T-helper 2 cell treated with Interferon-gamma antibody and Interleukin-4, amounts not matched to agents 5 μg/mL and 100 μg/mL, for 36 hours (primary cell): ENCODE results near the gene PHF19.

Experiments
- DNase-seq: peaks from one replicate; pipeline ENCODE4 v3.0.0; 2021; ENCODE audit warnings: low spot score
- H3K27ac Mint-ChIP-seq: one replicate; pipeline ENCODE4 v1.8.0; 2021; ENCODE audit warnings: mild to moderate bottlenecking, mixed read lengths
- H3K27me3 Mint-ChIP-seq: one replicate; pipeline ENCODE4 v1.8.0; 2021; ENCODE audit warnings: low read depth, mixed read lengths
- H3K36me3 Mint-ChIP-seq: one replicate; pipeline ENCODE4 v1.8.0; 2021; ENCODE audit warnings: low read depth, mixed read lengths
- H3K4me1 Mint-ChIP-seq: one replicate; pipeline ENCODE4 v1.8.0; 2021; ENCODE audit warnings: low read depth, mixed read lengths
- H3K4me3 Mint-ChIP-seq: one replicate; pipeline ENCODE4 v1.8.0; 2022; ENCODE audit warnings: mild to moderate bottlenecking, moderate library complexity, mixed read lengths
- H3K9me3 Mint-ChIP-seq: one replicate; pipeline ENCODE4 v1.8.0; 2021; ENCODE audit warnings: mixed read lengths

Gene PHF19

GRCh38 chr9:120876842-120877240 is at the start of gene PHF19:
Gene PHF19, minus strand, starts transcription at chr9:120877188. Its CDS starts 2,447 bp downstream, at chr9:120874741.
- Mint-ChIP-seq H3K36me3 (peaks cover 58% of the 10 kb centered on the region), H3K4me1 (peaks cover 71% of the 10 kb centered on the region), H3K4me3 (peak within 1 kb of the TSS; percentile 90), H3K27ac (peak within 1 kb of the TSS; percentile 93), H3K27me3 (no peaks in the 10 kb centered on the region), H3K9me3 (no peaks in the 10 kb centered on the region)
- no peak for DNase-seq

- peaks cover 57% of the 10 kb centered on the region for H3K36me3 Mint-ChIP-seq
- DNase-seq = no peak
- no peaks in the 10 kb centered on the region for H3K27me3 Mint-ChIP-seq
- peak within 1 kb of the TSS; percentile 92 for H3K27ac Mint-ChIP-seq
- H3K4me3 Mint-ChIP-seq = peak within 1 kb of the TSS; percentile 89
- H3K4me1 Mint-ChIP-seq = peaks cover 72% of the 10 kb centered on the region
- no peaks in the 10 kb centered on the region for H3K9me3 Mint-ChIP-seq
Observed at GRCh38 chr9:120926397-120926928, 49.5 kb upstream of the PHF19 start, which contains the start of gene TRAF1. Gene TRAF1, minus strand, starts transcription at chr9:120926796. Its CDS starts 721 bp downstream, at chr9:120926075.

GRCh38 chr9:120925535-120926396 is 48.8 kb upstream of the PHF19 start:
- H3K36me3 Mint-ChIP-seq = peaks cover 63% of the 10 kb centered on the region
- H3K27ac Mint-ChIP-seq = peak overlapping the region; percentile 92
- no peaks in the 10 kb centered on the region for H3K9me3 Mint-ChIP-seq
- H3K4me1 Mint-ChIP-seq = peaks cover 72% of the 10 kb centered on the region
- peak overlapping the region; percentile 89 for H3K4me3 Mint-ChIP-seq
- peak; percentile 91 for DNase-seq
- H3K27me3 Mint-ChIP-seq = no peaks in the 10 kb centered on the region

GRCh38 chr9:120924698-120925534 is 47.9 kb upstream of the PHF19 start:
- peak; percentile 57 for DNase-seq

GRCh38 chr9:120923620-120924328 is 46.8 kb upstream of the PHF19 start:
- Mint-ChIP-seq H3K4me3 (peak overlapping the region; percentile 89), H3K9me3 (no peaks in the 10 kb centered on the region), H3K27me3 (no peaks in the 10 kb centered on the region), H3K36me3 (peaks cover 80% of the 10 kb centered on the region), H3K4me1 (peaks cover 77% of the 10 kb centered on the region), H3K27ac (peak overlapping the region; percentile 92)
- no peak for DNase-seq

More at GRCh38 chr9:120924698-120925534, 47.9 kb upstream of the PHF19 start:
- Mint-ChIP-seq H3K4me3 (peak overlapping the region; percentile 89), H3K27me3 (no peaks in the 10 kb centered on the region), H3K9me3 (no peaks in the 10 kb centered on the region), H3K36me3 (peaks cover 69% of the 10 kb centered on the region), H3K27ac (peak overlapping the region; percentile 92), H3K4me1 (peaks cover 75% of the 10 kb centered on the region)

GRCh38 chr9:120922404-120923195 is 45.6 kb upstream of the PHF19 start:
- peaks cover 83% of the 10 kb centered on the region for H3K36me3 Mint-ChIP-seq
- H3K27ac Mint-ChIP-seq = peak overlapping the region; percentile 92
- H3K4me3 Mint-ChIP-seq = peak overlapping the region; percentile 89
- peaks cover 77% of the 10 kb centered on the region for H3K4me1 Mint-ChIP-seq
- peaks cover 2% of the 10 kb centered on the region for H3K9me3 Mint-ChIP-seq
- H3K27me3 Mint-ChIP-seq = no peaks in the 10 kb centered on the region
- no peak for DNase-seq

- H3K4me3 Mint-ChIP-seq = peak overlapping the region; percentile 89
- peaks cover 4% of the 10 kb centered on the region for H3K9me3 Mint-ChIP-seq
- H3K27ac Mint-ChIP-seq = peak overlapping the region; percentile 81
- H3K27me3 Mint-ChIP-seq = no peaks in the 10 kb centered on the region
- peaks cover 76% of the 10 kb centered on the region for H3K4me1 Mint-ChIP-seq
- DNase-seq = no peak
- peaks cover 91% of the 10 kb centered on the region for H3K36me3 Mint-ChIP-seq
Observed at GRCh38 chr9:120921661-120922181, 44.7 kb upstream of the PHF19 start.

- Mint-ChIP-seq H3K27ac (peak overlapping the region; percentile 81), H3K4me1 (peaks cover 78% of the 10 kb centered on the region), H3K9me3 (peaks cover 4% of the 10 kb centered on the region), H3K4me3 (peak overlapping the region; percentile 89), H3K27me3 (no peaks in the 10 kb centered on the region), H3K36me3 (peaks cover 96% of the 10 kb centered on the region)
- peak; percentile 58 for DNase-seq
Observed at GRCh38 chr9:120920806-120921178, 43.8 kb upstream of the PHF19 start.

GRCh38 chr9:120919843-120920805 is 43.1 kb upstream of the PHF19 start:
- DNase-seq = no peak
- H3K4me1 Mint-ChIP-seq = peaks cover 78% of the 10 kb centered on the region

GRCh38 chr9:120918931-120919842 is 42.2 kb upstream of the PHF19 start:
- H3K36me3 Mint-ChIP-seq = peaks cover 90% of the 10 kb centered on the region

More at GRCh38 chr9:120919843-120920805, 43.1 kb upstream of the PHF19 start:
- Mint-ChIP-seq H3K4me3 (peak overlapping the region; percentile 89), H3K27ac (peak overlapping the region; percentile 81), H3K9me3 (peaks cover 4% of the 10 kb centered on the region), H3K36me3 (peaks cover 90% of the 10 kb centered on the region), H3K27me3 (no peaks in the 10 kb centered on the region)

More at GRCh38 chr9:120918931-120919842, 42.2 kb upstream of the PHF19 start:
- Mint-ChIP-seq H3K4me3 (peak overlapping the region; percentile 89), H3K9me3 (peaks cover 4% of the 10 kb centered on the region), H3K27ac (peak overlapping the region; percentile 81), H3K4me1 (peaks cover 78% of the 10 kb centered on the region), H3K27me3 (no peaks in the 10 kb centered on the region)
- no peak for DNase-seq
